IPS-18c (cell line): ENCODE measurements around the gene ZNF28.
"Not testable (repeated sequence)": the region's sequence is repeated elsewhere in the genome, so short reads cannot be mapped to it uniquely, and the experiment has no call there.

Source experiments
- H3K4me3 ChIP-seq: 2 replicates; pipeline ENCODE4 v1.7.0; 2013; ENCODE audit warnings: low read depth, mild to moderate bottlenecking, low read length, moderate library complexity; ENCODE audit not compliant: insufficient read depth
- H3K9me3 ChIP-seq: one replicate; pipeline ENCODE4 v1.6.1; 2013; ENCODE audit warnings: mild to moderate bottlenecking, low read length, moderate library complexity; ENCODE audit not compliant: control insufficient read depth, insufficient read depth

Gene ZNF28

DNA sequence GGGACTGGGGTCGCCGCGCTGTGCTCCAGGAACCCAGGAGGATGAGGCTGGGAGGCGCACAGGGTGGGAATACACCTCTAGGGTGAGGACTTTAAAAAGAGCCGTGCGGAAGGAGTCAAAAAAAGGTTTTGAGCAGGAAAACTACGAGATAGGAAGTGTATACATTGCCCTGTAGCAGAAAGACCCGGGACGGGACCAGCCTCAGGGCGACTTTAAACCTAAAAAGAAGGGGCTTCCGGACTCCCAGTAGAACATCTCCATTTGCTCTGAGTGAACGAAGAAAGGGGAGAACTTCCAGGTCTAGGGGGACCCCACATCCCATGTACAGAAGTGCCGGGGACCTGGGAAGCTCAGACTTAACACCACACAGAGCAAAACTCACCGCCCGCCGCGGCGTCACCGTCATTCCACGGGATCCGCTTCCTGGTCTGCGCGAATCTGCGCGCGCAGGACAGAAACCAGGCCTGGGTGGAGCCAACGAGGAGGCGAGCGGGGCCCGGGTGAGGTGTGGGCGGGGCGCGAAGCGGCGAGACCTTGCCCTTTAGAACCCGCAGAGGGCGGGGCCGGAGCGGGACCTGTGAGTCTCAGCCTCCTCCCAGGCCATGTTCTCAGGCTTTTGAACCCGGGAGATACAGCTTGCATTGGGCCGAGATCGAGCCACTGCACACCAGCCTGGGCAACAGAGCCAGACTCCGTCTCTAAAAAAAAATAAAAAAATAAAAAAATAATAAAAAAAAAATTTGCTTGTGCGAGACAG lies at the start of gene ZNF28:
Gene ZNF28, minus strand, starts transcription at position 430 of the 757 bp plus-strand sequence. CDS start 3,675 bp downstream, outside the sequence.
- H3K4me3 ChIP-seq, result peak within 1 kb of the TSS; percentile 60
- not testable (repeated sequence) for H3K9me3 ChIP-seq

DNA sequence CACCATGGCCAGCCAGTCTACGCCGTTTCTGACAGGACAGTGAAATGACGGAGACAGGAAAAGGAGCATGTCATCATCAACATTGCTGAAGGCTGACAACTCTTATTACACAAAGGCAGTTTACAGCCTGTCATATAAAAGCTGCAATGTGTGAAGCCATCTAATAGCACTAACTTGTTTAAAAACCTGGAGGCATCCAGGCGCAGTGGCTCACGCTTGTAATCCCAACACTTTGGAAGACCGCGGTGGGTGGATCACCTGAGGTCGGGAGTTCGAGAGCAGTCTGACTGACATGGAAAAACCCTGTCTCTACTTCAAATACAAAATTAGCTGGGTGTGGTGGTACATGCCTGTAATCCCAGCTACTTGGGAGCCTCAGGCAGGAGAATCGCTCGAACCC lies 46.6 kb upstream of the ZNF28 start:
- H3K4me3 ChIP-seq, result not testable (repeated sequence)

DNA sequence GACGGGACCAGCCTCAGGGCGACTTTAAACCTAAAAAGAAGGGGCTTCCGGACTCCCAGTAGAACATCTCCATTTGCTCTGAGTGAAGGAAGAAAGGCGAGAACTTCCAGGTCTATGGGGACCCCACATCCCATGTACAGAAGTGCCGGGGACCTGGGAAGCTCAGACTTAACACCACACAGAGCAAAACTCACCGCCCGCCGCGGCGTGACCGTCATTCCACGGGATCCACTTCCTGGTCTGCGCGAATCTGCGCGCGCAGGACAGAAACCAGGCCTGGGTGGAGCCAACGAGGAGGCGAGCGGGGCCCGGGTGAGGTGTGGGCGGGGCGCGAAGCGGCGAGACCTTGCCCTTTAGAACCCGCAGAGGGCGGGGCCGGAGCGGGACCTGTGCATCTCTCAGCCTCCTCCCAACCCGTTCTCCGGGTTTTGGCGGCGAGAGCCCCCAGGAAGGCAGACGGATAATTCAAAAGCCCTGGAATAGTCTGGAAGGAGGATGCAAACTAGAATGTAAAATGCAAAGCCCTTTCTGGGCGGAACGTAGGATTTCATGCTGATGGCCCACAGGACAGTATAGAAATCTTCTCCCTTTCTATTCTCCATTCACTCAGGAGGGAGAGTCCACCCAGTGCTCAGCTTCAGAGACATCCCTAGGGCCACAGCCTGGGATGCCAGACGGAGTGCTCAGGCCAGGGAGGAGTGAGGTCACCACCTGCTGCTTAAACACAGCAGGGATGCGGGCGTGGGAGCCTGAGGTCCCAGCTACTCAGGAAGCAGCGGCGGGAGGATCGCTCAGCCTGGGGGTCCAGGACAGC lies 36.2 kb upstream of the ZNF28 start, which contains the start of gene ZNF468:
Gene ZNF468, minus strand, starts transcription at position 242 of the 814 bp plus-strand sequence. CDS start 3,347 bp downstream, outside the sequence.
- not testable (repeated sequence) for H3K9me3 ChIP-seq
- peak within 1 kb of the TSS; percentile 79 for H3K4me3 ChIP-seq

More for the DNA sequence above, 46.6 kb upstream of the ZNF28 start:
- not testable (repeated sequence) for H3K9me3 ChIP-seq

DNA sequence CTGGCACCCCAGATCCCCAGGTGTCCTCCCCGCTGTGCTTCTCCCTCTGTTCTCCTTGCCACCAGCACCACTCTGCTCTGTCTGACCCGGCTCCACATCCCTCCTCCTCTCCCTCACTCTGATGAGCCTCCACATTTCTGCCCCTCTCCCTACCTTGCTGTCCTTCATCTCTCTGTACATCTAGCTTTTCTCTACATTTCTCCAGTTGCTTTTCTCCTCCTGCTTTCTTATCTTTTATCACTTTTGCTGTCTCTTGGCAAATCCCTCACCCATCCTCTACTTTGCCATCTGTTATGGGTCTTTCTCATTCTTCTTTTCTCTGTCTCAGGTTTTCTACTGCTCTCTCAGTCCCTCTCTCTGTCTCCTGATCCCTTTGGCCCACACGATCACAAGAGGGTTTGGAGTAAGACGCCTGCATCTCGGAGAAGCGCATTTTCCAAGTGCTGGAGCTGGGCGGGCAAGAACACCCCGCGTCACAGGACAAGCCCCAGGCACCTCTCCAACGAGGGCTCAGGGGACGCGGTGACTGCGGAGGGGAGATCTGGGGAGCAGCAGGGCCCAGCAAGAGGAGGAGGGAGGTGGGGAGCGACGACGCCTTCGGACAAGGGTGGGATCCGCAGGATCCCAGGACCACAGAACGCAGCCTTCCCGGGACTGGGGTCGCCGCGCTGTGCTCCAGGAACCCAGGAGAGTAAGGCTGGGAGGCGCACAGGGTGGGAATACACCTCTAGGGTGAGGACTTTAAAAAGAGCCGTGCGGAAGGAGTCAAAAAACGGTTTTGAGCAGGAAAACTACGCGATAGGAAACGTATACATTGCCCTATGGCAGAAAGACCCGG lies 35.3 kb upstream of the ZNF28 start:
- H3K4me3 ChIP-seq, result peak overlapping the region; percentile 79

DNA sequence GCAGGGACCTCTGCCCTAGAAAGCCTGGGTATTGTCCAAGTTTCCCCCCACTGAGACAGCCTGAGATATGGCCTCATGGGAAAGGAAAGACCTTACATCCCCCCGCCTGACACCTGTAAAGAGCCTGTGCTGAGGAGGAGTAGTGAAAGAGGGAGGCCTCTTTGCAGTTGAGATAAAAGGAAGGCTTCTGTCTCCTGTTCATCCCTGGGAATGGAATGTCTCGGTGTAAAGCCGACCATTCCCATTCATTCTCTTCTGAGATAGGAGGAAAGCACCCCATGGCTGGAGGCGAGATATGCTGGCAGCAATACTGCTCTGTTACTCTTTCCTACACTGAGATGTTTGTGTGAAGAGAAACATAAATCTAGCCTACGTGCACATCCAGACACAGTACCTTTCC lies 25.9 kb upstream of the ZNF28 start:
- not testable (repeated sequence) for H3K9me3 ChIP-seq

More for the DNA sequence above, 35.3 kb upstream of the ZNF28 start:
- not testable (repeated sequence) for H3K9me3 ChIP-seq

DNA sequence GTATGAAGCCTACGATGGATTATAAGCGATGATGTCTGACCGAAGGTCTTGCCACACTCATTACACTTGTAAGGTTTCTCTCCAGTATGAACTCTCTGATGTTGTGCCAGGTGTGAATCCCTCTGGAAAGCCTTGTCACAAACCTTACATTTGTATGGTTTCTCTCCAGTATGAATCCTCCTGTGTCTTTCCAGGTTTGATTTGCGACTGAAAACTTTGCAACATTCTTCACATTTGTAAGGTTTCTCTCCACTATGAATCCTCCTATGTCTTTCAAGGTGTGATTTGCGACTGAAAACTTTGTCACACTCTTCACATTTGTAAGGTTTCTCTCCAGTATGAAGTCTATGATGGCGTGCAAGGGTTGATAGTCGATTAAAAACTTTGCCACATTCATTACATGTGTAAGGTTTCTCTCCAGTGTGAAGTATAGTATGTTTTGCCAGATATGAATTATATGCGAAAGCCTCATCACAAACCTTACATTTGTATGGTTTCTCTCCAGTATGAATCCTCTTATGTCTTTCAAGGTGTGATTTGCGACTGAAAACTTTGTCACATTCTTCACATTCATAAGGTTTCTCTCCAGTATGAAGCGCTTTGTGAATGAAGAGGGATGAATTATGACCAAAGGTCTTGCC lies 19.5 kb upstream of the ZNF28 start:
- H3K4me3 ChIP-seq, result not testable (repeated sequence)
- peaks cover 13% of the 10 kb centered on the region for H3K9me3 ChIP-seq

More for the DNA sequence above, 25.9 kb upstream of the ZNF28 start:
- not testable (repeated sequence) for H3K4me3 ChIP-seq

DNA sequence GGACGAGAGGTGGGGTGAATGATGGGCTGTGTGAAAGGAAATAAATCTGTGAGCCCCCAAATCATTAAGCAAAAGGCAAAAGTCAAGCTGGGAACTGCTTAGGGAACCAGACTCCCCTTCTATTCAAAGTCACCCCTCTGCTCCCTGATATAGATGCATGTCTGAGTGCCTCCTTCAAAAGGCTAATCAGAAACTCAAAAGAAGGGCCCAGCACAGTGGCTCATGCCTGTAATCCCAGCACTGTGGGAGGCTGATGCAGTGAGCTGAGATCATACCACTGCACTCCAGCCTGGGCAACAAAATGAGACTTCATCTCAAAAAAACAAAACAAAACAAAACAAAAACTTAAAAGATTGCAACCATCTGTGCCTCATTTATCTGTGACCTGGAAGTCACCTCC lies 12.9 kb upstream of the ZNF28 start:
- H3K9me3 ChIP-seq, H3K4me3 ChIP-seq: not testable (repeated sequence)

DNA sequence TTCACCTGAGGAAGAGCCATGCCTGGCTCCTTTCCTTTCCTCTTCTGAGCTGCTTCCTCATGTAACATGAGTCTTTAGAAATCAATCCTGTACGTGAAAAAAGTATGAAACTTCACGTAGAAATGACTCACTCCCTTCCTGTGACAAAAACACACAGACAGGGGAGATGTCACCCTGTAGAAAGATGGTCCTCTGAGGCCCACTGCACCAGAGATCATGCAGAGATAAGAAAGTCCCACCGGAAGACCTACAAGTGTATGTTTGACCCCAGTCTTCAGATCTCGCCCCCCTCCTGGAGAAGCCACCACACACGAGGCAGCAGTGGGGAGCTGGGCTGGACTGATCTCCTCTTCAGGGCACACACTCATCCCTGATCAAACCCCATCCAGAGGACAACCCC lies 12.1 kb upstream of the ZNF28 start:
- not testable (repeated sequence) for H3K9me3 ChIP-seq, H3K4me3 ChIP-seq

DNA sequence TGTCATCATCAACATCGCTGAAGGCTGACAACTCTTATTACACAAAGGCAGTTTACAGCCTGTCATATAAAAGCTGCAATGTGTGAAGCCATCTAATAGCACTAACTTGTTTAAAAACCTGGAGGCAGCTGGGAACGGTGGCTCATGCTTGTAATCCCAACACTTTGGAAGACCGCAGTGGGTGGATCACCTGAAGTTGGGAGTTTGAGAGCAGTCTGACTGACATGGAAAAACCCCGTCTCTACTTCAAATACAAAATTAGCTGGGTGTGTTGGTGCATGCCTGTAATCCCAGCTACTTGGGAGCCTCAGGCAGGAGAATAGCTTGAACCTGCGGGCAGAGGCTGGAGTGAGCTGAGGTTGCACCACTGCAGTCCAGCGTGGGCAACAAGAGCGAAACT lies 8.4 kb upstream of the ZNF28 start:
- H3K9me3 ChIP-seq, H3K4me3 ChIP-seq: not testable (repeated sequence)

DNA sequence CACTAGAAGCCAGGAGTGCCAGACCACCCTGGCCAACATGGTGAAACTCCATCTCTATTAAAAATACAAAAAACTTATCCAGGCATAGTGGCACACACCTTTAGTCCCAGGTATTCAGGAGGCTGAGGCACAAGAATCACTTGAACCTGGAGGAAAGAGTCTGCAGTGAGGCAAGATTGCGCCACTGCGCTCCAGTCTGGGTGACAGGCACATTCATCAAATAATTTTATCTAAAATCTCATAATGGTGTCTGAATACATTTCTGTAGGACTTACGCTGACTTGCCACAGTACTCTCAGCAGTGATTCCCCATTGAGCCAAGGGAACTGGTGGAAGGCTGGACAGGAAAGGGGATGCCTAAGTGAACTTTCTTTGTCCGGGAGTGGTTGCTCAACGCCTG lies 4.3 kb upstream of the ZNF28 start:
- no peak overlapping the region for H3K4me3 ChIP-seq
- H3K9me3 ChIP-seq, result peaks cover 2% of the 10 kb centered on the region

DNA sequence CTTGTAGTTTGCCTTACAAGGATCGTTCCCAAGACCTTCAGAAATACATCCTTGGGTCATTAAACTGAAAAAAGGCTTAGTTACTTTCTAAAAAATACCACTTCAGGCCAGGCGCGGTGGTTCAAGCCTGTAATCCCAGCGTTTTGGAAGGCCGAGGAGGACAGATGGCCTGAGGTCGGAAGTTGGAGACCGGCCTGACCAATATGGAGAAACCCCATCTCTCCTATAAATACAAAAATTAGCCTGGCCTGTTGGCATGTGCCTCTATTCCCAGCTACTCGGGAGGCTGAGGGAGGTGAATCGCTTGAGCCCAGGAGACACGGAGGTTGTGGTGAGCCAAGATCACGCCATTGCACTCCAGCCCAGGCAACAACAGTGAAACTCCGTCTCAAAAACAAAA lies 2.2 kb upstream of the ZNF28 start:
- Histone ChIP-seq H3K9me3 (peaks cover 2% of the 10 kb centered on the region), H3K4me3 (no peak overlapping the region)

DNA sequence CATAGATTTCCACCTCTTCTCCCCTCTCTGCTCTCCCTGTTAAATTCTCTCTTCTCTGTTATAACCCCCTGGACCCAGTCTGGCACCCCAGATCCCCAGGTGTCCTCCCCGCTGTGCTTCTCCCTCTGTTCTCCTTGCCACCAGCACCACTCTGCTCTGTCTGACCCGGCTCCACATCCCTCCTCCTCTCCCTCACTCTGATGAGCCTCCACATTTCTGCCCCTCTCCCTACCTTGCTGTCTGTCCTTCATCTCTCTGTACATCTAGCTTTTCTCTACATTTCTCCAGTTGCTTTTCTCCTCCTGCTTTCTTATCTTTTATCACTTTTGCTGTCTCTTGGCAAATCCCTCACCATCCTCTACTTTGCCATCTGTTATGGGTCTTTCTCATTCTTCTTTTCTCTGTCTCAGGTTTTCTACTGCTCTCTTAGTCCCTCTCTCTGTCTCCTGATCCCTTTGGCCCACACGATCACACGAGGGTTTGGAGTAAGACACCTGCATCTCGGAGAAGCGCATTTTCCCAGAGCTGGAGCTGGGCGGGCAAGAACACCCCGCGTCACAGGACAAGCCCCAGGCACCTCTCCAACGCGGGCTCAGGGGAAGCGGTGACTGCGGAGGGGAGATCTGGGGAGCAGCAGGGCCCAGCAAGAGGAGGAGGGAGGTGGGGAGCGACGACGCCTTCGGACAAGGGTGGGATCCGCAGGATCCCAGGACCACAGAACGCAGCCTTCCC lies 795 bp downstream of the ZNF28 start:
- peak overlapping the region; percentile 60 for H3K4me3 ChIP-seq
- not testable (repeated sequence) for H3K9me3 ChIP-seq

DNA sequence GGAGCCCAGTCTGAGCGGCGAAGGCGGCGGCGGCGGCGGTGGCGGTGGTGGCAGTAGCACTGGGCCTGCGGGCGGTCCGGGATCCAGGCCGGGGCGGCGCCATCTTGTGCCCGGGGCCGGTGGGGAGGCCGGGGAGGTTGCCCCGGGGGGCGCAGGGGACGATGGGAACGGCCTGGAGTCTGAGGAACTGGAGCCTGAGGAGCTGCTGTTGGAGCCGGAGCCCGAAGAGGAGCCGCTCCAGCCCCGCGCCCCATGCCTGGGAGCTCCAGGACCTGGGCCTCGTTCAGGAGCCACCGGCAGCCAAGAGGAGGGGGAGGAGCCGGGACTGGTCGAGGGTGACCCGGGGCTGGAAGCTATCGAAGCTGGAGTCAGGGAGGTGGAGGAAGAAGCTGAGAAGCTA lies 11.6 kb downstream of the ZNF28 start:
- Histone ChIP-seq H3K9me3 (no peaks in the 10 kb centered on the region), H3K4me3 (no peak overlapping the region)

DNA sequence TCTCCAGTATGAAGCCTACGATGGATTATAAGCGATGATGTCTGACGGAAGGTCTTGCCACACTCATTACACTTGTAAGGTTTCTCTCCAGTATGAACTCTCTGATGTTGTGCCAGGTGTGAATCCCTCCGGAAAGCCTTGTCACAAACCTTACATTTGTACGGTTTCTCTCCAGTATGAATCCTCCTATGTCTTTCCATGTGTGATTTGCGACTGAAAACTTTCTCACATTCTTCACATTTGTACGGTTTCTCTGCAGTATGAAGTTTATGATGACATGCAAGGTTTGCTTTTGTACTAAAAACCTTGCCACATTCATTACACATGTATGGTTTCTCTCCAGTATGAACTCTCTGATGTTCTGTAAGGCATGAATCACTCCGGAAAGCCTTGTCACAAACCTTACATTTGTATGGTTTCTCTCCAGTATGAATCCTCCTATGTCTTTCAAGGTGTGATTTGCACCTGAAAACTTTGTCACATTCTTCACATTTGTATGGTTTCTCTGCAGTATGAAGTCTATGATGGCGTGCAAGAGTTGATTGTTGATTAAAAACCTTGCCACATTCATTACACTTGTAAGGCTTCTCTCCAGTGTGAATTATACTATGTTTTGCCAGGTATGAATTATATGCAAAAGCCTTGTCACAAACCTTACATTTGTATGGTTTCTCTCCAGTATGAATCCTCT lies 21.3 kb downstream of the ZNF28 start:
- H3K4me3 ChIP-seq, result not testable (repeated sequence)
- H3K9me3 ChIP-seq, result peaks cover 25% of the 10 kb centered on the region

DNA sequence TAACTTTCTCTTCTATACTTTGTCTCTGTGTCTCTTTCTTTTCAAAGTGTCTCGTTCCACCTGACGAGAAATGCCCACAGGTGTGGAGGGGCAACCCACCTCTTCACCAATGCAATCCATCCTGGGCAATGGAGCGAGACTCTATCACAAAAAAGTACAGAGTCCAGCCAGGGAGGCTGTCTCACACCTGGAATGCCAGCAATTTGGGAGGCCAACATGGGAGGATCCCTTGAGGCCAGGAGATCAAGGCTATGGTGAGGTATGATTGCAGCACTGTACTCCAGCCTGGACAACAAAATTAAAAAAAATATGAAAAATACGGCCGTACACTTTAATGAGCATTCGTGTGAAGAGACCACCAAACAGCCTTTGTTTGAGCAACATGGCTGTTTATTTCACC lies 32.0 kb downstream of the ZNF28 start:
- no peak overlapping the region for H3K4me3 ChIP-seq
- peaks cover 6% of the 10 kb centered on the region for H3K9me3 ChIP-seq
